Loucy (cell line): ENCODE data around the gene MARK1.

ENCODE experiments used
- EZH2phosphoT487 ChIP-seq: fragments of 200-600 bp; IDR thresholded peaks from 2 replicates; pipeline ENCODE4 v1.6.1; 2018; ENCODE audit warnings: antibody characterized with exemption, mild to moderate bottlenecking, moderate library complexity, borderline replicate concordance
- TF ChIP-seq, protein P1 (sequence below): fragments of 200-600 bp; sonication (generic); conservative IDR thresholded peaks from 2 replicates; pipeline ENCODE4 v1.5.1; 2014; ENCODE audit warnings: mild to moderate bottlenecking, antibody characterized with exemption, low read length

DNA sequence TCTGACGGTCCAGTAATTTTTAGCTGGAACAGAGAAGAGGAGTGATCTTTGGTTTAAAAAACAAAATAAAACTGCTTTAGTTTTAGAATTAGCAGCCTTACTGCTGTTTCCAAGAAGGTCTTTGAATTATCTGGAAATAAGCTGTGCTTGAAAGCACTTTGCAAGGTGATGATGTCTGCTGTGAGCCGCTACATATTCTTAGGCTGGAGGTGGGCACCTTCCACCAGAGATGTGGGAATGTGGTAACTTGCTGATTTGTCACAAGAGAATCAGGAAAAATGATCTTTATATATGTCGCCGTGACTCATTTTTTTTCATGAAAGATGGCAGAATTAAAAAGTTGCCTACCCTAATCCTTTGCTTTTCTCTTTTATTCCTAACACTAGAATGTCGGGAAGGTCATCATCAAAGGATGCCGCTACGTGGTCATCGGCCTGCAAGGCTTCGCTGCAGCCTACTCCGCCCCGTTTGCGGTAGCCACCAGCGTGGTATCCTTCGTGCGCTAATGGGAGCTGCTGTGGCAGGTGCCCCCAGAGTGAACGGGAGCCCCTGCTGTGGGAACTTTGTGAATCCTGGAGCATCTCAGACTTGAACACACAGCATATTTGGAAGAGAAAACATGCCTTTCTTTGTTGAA, 168.4 kb downstream of the MARK1 start:
- TF ChIP-seq, protein P1, sequence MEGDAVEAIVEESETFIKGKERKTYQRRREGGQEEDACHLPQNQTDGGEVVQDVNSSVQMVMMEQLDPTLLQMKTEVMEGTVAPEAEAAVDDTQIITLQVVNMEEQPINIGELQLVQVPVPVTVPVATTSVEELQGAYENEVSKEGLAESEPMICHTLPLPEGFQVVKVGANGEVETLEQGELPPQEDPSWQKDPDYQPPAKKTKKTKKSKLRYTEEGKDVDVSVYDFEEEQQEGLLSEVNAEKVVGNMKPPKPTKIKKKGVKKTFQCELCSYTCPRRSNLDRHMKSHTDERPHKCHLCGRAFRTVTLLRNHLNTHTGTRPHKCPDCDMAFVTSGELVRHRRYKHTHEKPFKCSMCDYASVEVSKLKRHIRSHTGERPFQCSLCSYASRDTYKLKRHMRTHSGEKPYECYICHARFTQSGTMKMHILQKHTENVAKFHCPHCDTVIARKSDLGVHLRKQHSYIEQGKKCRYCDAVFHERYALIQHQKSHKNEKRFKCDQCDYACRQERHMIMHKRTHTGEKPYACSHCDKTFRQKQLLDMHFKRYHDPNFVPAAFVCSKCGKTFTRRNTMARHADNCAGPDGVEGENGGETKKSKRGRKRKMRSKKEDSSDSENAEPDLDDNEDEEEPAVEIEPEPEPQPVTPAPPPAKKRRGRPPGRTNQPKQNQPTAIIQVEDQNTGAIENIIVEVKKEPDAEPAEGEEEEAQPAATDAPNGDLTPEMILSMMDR, result no peak
- TF ChIP-seq EZH2phosphoT487, result no peak
